GM19043 (cell line): ENCODE data around the gene PPIG.
"Not testable (repeated sequence)": the region's sequence is repeated elsewhere in the genome, so short reads cannot be mapped to it uniquely, and the experiment has no call there.

Source experiments
- ATAC-seq: cut with Tn5 transposase; IDR thresholded peaks from one replicate; pipeline ENCODE4 v1.9.1; 2021; ENCODE audit warnings: low read depth; ENCODE audit not compliant: unreplicated experiment

Gene PPIG

GRCh38 chr2:169585673-169586072, 1.5 kb downstream of the PPIG start:
- no peak for ATAC-seq

DNA sequence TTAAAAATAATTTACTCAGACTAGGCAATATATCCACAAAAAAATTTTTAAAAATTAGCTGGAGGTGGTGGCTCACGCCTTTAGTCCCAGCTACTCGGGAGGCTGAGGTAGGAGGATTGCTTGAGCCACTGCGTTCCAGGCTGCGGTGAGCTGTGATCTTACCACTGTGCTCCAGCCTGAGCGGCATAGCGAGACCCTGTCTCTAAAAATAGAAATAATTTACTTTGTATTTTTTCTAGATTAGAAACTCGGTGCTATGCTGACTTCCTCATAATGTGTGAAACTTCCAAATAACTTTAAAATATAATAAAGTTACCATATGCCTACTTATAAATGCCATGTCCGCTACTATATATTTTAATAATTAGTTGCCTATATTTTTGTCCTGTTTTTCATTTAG, 6.7 kb downstream of the PPIG start:
- ATAC-seq: no peak

DNA sequence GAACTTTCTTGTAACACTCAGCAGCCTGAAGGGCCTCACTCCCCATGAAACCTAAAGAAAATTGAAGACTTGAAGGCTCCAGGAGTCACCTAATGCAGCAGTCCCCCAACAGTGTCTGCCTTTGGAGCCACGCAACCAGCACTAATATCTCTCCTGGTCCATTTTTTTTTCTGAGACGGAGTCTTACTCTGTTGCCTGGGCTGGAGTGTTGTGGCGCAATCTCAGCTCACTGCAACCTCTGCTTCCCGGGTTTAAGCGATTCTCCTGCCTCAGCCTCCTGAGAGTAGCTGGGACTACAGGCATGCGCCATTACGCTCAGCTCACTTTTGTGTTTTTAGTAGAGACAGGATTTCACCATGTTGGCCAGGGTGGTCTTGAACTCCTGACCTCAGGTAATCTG, 12.4 kb downstream of the PPIG start:
- ATAC-seq: not testable (repeated sequence)

DNA sequence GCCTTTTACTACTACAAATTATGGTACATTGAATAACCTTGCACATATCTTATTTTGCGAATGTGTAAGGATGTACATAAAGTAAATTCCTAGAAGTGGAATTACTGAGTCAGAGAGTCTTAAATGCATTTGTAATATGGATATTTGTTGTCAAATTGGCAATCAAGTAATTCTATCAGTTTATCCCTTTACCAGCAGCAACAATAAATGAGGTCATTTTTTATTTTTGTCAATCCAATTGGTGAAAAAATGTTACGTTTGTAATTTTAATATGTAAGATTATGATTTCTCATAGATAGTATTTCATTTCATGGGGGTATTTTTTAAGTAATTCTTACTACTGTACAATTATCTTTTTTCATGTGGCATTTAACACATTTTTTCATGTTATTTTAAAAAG, 14.8 kb downstream of the PPIG start:
- ATAC-seq: no peak

DNA sequence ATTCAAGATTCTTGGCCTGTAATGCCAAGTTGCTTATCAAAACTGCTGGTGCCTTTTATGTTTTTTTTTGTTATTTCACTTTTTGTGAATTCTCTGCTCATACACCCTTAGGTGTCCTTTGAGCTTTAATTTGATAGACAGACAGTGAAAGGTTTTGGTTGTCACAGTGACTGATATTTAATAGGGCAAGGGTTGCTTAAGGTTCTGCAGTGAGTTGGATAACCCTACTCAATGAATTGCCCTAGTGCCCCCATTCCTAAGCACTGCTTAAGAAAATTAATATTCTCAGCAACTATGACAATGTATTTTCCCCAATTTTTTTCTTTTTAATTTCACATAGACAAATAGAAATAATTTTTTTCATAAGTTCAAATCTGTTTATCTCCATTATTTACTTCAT, 15.4 kb downstream of the PPIG start:
- ATAC-seq: no peak

DNA sequence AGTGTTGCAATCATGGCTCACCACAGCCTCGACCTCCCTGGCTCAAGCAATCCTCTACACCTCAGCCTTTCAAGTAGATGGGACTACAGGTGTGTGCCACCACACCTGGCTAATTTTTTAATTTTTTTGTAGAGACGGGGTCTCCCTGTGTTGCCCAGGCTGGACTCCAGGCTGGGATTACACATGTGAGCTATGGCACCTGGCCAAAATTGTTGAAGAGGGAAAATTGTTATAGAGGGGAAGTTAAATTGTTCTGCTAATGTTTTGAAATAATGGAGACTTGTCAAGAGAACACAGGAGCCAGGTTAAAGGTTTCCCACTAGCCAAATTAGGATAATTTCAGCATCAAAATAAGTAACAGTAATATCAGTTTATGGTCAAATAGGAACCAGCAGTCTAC, 25.1 kb downstream of the PPIG start:
- ATAC-seq: no peak

- ATAC-seq: no peak
Measured at GRCh38 chr2:169613876-169614275, 29.7 kb downstream of the PPIG start.

DNA sequence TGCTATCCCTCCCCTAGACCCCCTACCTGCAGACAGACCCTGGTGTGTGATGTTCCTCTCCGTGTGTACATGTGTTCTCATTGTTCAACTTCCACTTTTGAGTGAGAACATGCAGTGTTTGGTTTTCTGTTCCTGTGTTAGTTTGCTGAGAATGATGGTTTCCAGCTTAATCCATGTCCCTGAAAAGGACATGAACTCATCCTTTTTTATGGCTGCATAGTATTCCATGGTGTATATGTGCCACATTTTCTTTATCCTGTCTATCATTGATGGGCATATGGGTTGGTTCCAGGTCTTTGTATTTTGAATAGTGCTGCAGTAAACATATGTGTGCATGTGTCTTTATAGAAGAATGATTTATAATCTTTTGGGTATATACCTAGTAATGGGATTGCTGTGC, 31.8 kb downstream of the PPIG start:
- not testable (repeated sequence) for ATAC-seq

DNA sequence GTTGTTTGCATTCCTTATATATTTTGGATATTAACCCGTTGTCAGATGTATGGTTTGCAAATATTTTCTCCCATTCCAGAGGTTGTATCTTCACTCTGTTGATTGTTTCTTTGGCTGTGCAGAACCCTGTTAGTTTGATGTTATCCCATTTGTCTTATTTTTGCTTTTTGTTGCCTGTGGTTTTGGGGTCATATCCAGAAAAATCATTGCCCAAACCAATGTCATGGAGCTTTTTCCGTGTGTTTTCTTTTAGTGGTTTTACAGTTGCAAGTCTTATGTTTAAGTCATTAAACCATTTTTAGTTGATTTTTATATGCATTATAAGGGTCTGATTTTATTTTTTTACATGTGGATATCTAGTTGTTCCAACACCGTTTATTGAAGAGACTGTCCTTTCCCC, 35.8 kb downstream of the PPIG start:
- ATAC-seq: no peak

DNA sequence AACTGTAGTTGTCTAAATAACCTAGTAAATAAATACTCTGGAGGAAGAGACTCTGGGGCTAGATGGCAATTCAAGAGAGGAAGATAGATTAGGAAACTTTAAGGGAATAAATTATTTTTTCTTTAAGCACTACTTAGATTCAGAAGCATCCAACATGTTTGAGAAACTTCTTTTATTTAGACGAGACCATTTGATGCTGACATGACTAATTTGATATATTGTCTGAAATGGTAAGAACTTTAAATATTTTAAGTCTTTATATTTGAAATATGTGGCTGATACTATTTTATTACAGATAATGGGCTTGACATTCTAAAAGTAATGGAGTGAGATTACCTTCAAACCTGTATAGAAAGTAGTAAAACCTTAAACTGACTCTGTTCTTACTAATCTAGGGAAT, 36.4 kb downstream of the PPIG start:
- no peak for ATAC-seq

- ATAC-seq: no peak
Measured at GRCh38 chr2:169623235-169623634, 39.1 kb downstream of the PPIG start.

DNA sequence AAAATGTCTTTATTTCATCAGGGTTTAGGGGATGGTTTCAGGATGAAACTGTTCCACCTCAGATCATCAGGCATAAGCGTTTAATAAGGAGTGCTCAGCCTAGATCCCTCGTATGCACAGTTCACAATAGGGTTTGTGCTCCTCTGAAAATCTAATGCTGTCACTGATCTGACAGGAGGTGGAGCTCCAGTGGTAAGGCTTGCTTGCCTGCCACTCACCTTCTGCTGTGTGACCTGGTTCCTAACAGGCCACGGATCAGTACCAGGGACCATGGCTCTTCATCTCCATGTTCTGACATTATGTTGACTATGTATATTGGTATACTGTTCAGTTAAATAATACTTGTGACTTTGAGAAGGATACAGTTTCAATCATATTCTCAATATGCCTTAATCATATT, 41.6 kb downstream of the PPIG start:
- no peak for ATAC-seq

- ATAC-seq: no peak
Measured at GRCh38 chr2:169636440-169637097, 52.4 kb downstream of the PPIG start.

- ATAC-seq: no peak
Measured at GRCh38 chr2:169637620-169638019, 53.5 kb downstream of the PPIG start.

- ATAC-seq: no peak
Measured at GRCh38 chr2:169640104-169640503, 56.0 kb downstream of the PPIG start.

DNA sequence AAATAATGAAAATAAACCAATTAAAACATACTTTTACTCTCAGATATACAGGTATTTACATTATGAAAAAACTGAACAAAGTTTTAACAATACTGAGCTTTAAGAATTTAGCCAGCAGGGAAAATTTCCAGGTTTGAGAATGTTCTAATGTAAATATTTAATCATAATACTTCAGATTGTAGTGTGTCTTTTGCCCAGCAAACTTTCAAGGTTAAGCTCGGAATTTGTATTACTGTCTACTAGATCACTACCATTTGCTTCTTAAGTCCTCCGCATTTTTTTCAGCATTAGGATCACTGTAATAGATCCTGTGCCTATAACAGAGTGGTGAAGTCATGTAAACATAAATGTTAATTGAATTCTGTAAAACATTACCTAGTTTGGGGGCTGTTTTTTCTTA, 57.3 kb downstream of the PPIG start:
- no peak for ATAC-seq

GRCh38 chr2:169644173-169644572, 60.0 kb downstream of the PPIG start:
- no peak for ATAC-seq

DNA sequence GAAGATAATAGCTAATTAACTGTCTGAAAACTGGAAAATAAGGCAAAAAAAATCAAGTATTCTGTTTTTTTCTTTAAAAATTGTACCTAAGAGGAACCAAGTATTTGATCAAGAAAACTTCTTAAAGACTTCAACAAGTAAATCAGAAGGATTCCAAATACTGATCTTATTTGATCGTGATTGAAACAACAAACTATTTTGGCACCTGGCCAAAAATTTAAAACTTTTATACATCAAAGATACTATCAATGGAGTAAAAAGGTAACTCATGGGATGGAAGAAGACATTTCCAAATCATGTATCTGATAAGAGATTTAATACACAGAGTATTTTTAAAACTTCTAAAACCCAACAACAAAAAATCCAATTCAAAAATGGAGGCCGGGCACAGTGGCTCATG, 63.3 kb downstream of the PPIG start:
- ATAC-seq: no peak

DNA sequence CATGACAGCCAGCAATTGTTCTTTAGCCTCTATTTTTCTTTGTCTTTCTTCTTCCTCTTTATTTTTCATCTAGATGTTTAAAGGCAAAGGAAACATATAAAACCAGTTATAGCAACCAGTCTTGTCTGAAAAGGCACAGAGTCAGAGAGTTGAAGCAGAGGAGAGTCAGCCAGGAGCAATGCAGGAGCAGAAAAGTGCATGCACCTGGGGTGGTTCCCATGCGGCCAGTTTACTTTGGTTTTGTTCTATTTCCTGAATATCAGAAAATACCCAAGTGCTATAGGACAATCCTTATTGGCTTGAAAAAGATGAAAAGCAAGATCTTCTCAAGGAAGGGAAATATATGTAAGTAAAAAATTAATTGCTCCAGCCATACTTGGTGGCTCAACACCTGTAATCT, 65.1 kb downstream of the PPIG start:
- no peak for ATAC-seq

DNA sequence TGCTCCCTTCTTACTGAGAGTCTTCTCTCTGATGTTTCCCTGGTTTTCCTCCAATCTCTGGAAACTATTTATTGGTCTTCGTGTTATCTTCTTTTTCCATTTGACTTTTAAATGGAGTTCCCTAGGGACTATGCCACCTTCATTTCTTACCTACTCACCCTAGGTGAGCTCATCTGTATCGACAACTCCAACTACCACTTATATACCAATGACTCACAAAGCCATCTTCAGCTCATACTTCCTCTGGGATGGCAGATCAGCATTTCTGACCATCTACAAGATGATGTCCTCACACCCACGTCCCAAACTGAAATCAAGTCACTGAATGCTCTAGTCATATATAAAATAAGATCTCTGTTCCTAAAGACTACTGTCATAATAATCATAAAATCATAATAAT, 69.5 kb downstream of the PPIG start:
- ATAC-seq: no peak

GRCh38 chr2:169656164-169656563, 72.0 kb downstream of the PPIG start:
- no peak for ATAC-seq

DNA sequence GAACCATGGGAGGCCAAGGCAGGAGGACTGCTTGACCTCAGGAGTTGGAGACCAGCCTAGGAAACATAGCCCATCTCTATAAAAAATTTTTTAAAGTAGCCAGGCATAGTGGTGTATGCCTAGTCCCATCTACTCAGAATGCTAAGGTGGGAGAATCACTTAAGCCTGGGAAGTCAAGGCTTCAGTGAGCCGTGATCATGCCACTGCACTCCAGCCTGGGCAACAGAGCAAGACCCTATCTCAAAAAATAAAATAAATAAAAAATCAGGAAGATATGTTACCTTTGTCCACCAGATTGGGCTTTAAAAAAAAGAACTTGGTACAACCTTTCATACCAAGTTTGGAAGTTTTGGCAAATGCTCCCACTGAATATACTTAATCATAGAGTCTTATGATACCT, 74.7 kb downstream of the PPIG start:
- ATAC-seq: no peak

- ATAC-seq: no peak
Measured at GRCh38 chr2:169659320-169659719, 75.2 kb downstream of the PPIG start.
